NCI-H524 (cell line): Measurements from ENCODE around the gene SLC25A39.

ENCODE experiments used
- DNase-seq, 2 experiments: peaks; one replicate each; lab custom pipeline; 2025; lab: John Stamatoyannopoulos, UW

Gene SLC25A39

DNA sequence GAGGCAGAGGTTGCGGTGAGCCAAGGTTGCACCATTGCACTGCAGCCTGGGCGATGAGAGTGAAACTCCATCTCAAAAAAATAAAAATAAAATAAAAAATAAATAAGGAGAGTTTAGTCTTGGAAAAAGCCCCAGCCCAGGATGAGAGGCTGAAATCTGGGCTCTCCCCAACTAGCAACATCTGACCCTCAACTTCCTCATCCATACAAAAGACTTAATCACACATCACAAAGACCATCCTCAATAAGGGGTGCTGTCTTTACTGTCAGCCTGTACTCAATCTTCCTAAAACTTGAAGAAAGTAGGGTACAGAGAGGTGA is 45.3 kb downstream of the SLC25A39 start:
- DNase-seq: no peak

GRCh38 chr17:44277976-44278375 is 46.6 kb downstream of the SLC25A39 start:
- DNase-seq: no peak

DNA sequence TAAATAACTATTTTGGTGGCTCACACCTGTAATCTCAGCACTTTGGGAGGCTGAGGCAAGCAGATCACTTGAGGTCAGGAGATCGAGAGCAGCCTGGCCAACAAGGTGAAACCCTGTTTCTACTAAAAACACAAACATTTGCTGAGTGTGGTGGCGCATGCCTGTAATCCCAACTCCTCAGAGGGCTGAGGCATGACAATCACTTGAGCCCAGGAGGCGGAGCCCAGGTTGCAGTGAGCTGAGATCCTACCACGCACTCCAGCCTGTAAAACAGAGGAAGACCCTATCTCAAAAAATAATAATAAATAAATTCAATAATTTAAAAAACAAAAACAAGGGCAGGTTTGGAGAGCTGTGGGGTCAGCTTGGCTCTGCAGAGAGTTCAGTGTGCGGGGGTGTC is 51.0 kb downstream of the SLC25A39 start:
- DNase-seq: no peak

DNA sequence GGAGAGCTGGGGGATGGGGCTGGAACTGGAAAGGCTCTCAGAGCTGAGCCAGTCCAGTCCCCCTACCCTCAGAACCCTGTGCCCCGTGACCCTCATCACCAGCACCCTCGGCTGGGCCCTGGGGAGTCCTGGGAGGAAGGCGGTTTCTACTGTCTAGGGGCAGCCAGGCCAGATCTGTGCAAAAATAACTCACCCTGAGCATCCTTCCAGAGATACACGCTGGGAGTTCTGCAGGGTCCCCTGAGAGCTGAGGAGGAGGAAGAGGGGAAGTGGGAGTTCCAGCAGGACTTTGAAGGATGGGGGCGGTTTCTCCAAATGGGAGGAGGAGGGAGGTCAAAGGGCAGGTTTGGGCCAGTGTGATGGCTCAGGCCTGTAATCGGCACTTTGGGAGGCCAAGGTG is 51.7 kb downstream of the SLC25A39 start:
- no peak for DNase-seq

- no peak for DNase-seq
Measured at GRCh38 chr17:44272321-44272951, 52.2 kb downstream of the SLC25A39 start.
